Sigmoid colon (tissue), 7 donors: ENCODE measurements around the gene CAMK1D. TPM values are rescaled to one million over a fixed set of nuclear protein-coding genes. Genes with fewer than 3 reads are reported as not detected.

ENCODE experiments used
- DNase-seq: peaks from one replicate; pipeline ENCODE4 v3.0.0-alpha.2; 2019
- H3K27ac ChIP-seq, 4 donors: fragments of 200-600 bp; sonication (generic); one replicate each; pipeline ENCODE4 v1.5.1; 2016 to 2019; ENCODE audit warnings: mild to moderate bottlenecking in 1 of 4
- H3K27me3 ChIP-seq, 3 donors: fragments of 200-600 bp; sonication (generic); one replicate each; pipeline ENCODE4 v1.5.1; 2019; ENCODE audit warnings: mild to moderate bottlenecking in 1 of 3
- H3K36me3 ChIP-seq, 4 donors: fragments of 200-600 bp; sonication (generic); one replicate each; pipeline ENCODE4 v1.5.1; 2016 to 2019
- H3K4me1 ChIP-seq, 4 donors: fragments of 200-600 bp; sonication (generic); one replicate each; pipeline ENCODE4 v1.5.1; 2017 to 2019
- H3K4me3 ChIP-seq, 4 donors: fragments of 200-600 bp; sonication (generic); one replicate each; pipeline ENCODE4 v1.5.1; 2017 to 2019; ENCODE audit warnings: mild to moderate bottlenecking in 2 of 4, moderate library complexity in 1 of 4
- H3K9me3 ChIP-seq, 4 donors: fragments of 200-600 bp in 3 of 4; sonication (generic) in 3 of 4; one replicate each; pipeline versions ENCODE4 v1.5.1 to v1.6.1; 2013 to 2019
- CTCF ChIP-seq, 4 experiments: fragments of 450-650 bp in 3 of 4; fragments of 200-600 bp in 1 of 4; IDR thresholded peaks; one replicate each; pipeline ENCODE4 v1.5.1; 2016 to 2019; ENCODE audit warnings: antibody characterized with exemption in 4 of 4, mild to moderate bottlenecking in 3 of 4, moderate library complexity in 2 of 4
- EP300 ChIP-seq, 4 donors: sonication (generic); formaldehyde crosslinking; IDR thresholded peaks; one replicate each; pipeline ENCODE4 v1.6.1; 2017; ENCODE audit warnings: antibody characterized with exemption in 4 of 4
- POLR2A ChIP-seq, 2 donors: fragments of 450-650 bp; IDR thresholded peaks; one replicate each; pipeline ENCODE4 v1.6.1; 2016; ENCODE audit warnings: antibody characterized with exemption in 2 of 2, mild to moderate bottlenecking in 2 of 2, moderate library complexity in 2 of 2
- POLR2AphosphoS5 ChIP-seq, 4 donors: sonication (generic); formaldehyde crosslinking; IDR thresholded peaks; one replicate each; pipeline ENCODE4 v1.6.1; 2017; ENCODE audit warnings: antibody characterized with exemption in 4 of 4
- WGBS, 2 donors: extraction: QIAGEN DNeasy Blood & Tissue Kit; methylation state at CpG; one replicate each; pipeline ENCODE4 v1.1.7; 2013; 5-methylcytosine and 5-hydroxymethylcytosine counted together
- intact Hi-C: fragments of 100-400 bp; cut with DNase I; formaldehyde crosslinking; loops from one replicate; pipeline ENCODE4 v1.15.1; 2023
- polyA plus RNA-seq, 3 donors: library from polyadenylated mRNA; stranded (reverse); fragments of 200-250 nt; gene quantifications; one replicate each; pipeline ENCODE4 v1.2.3, GENCODE V29; 2013
- total RNA-seq, 4 donors: library from RNA; depleted of rRNA; stranded (reverse); fragments of >200 nt; gene quantifications; one replicate each; pipeline ENCODE4 v1.1.0, GENCODE V29; 2016
- donor health status: healthy with polysubstance abuse.
- donor health status: Bipolar disorder and iron deficiency.
- donor health status: healthy.

Gene CAMK1D
- total and polyA plus RNA-seq, 7 donors: 7.2 to 11.5 (median 8.6) TPM

GRCh38 chr10:12594448-12594944, 245.1 kb downstream of the CAMK1D start:
- Histone ChIP-seq H3K27me3 (no peaks in the 10 kb centered on the region), H3K27ac (no peak overlapping the region), H3K36me3 (no peaks in the 10 kb centered on the region), H3K4me1 (no peaks in the 10 kb centered on the region), H3K4me3 (no peak overlapping the region), H3K9me3 (no peaks in the 10 kb centered on the region)
- TF ChIP-seq POLR2AphosphoS5 (IDR thresholded peaks at IDR 0.05) (no peak), EP300 (IDR thresholded peaks at IDR 0.05) (no peak)
- DNase-seq: no peak
- intact Hi-C loops: no loop called here
- 48 to 76% methylated on average over 8 of the region's 8 CpGs for WGBS, 2 donors

GRCh38 chr10:12595936-12596576, 246.7 kb downstream of the CAMK1D start:
- no peak for DNase-seq
- no peaks in the 10 kb centered on the region for H3K27me3 ChIP-seq
- H3K36me3 ChIP-seq: no peaks in the 10 kb centered on the region
- intact Hi-C loops: no loop called here
- H3K4me3 ChIP-seq: no peak overlapping the region
- WGBS, 2 donors: 93 to 95% methylated on average over 2 of the region's 2 CpGs
- TF ChIP-seq EP300 (IDR thresholded peaks at IDR 0.05) (no peak), POLR2AphosphoS5 (IDR thresholded peaks at IDR 0.05) (no peak), CTCF (IDR thresholded peaks at IDR 0.05) (no peak), POLR2A (IDR thresholded peaks at IDR 0.05) (no peak)
- H3K9me3 ChIP-seq: no peaks in the 10 kb centered on the region
- no peak overlapping the region for H3K27ac ChIP-seq
- H3K4me1 ChIP-seq: no peaks in the 10 kb centered on the region

- H3K27me3 ChIP-seq: no peaks in the 10 kb centered on the region
- no peaks in the 10 kb centered on the region for H3K9me3 ChIP-seq
- 89 to 94% methylated on average over 6 of the region's 6 CpGs for WGBS, 2 donors
- no peak for DNase-seq
- H3K4me3 ChIP-seq: no peak overlapping the region
- H3K27ac ChIP-seq: no peak overlapping the region
- intact Hi-C loops: no loop called here
- TF ChIP-seq POLR2AphosphoS5 (IDR thresholded peaks at IDR 0.05) (no peak), POLR2A (IDR thresholded peaks at IDR 0.05) (no peak), CTCF (IDR thresholded peaks at IDR 0.05) (no peak), EP300 (IDR thresholded peaks at IDR 0.05) (no peak)
- no peaks in the 10 kb centered on the region for H3K36me3 ChIP-seq
- H3K4me1 ChIP-seq: peaks cover 0 to 7% (median under 1%) of the 10 kb centered on the region in 4 donors
Measured at GRCh38 chr10:12597176-12597575, 247.8 kb downstream of the CAMK1D start.

GRCh38 chr10:12597788-12598765, 248.7 kb downstream of the CAMK1D start:
- no peak overlapping the region for H3K27ac ChIP-seq
- no peak for DNase-seq
- no peaks in the 10 kb centered on the region for H3K9me3 ChIP-seq
- H3K4me1 ChIP-seq: peaks cover 0 to 15% (median 6%) of the 10 kb centered on the region in 4 donors
- H3K36me3 ChIP-seq: no peaks in the 10 kb centered on the region
- intact Hi-C loops: no loop called here
- TF ChIP-seq POLR2AphosphoS5 (IDR thresholded peaks at IDR 0.05): no peak
- TF ChIP-seq EP300 (IDR thresholded peaks at IDR 0.05): no peak
- no peak for TF ChIP-seq POLR2A (IDR thresholded peaks at IDR 0.05)
- no peak for TF ChIP-seq CTCF (IDR thresholded peaks at IDR 0.05)
- WGBS, 2 donors: 82 to 88% methylated on average over 15 of the region's 15 CpGs
- no peak overlapping the region for H3K4me3 ChIP-seq
- no peaks in the 10 kb centered on the region for H3K27me3 ChIP-seq

GRCh38 chr10:12600652-12601051, 251.3 kb downstream of the CAMK1D start:
- intact Hi-C loops: no loop called here
- H3K4me1 ChIP-seq: peaks cover 0 to 25% (median 15%) of the 10 kb centered on the region in 4 donors
- TF ChIP-seq POLR2AphosphoS5 (IDR thresholded peaks at IDR 0.05): no peak
- TF ChIP-seq CTCF (IDR thresholded peaks at IDR 0.05): no peak
- TF ChIP-seq POLR2A (IDR thresholded peaks at IDR 0.05): no peak
- TF ChIP-seq EP300 (IDR thresholded peaks at IDR 0.05): no peak
- H3K27me3 ChIP-seq: no peaks in the 10 kb centered on the region
- no peak overlapping the region for H3K27ac ChIP-seq
- no peak overlapping the region for H3K4me3 ChIP-seq
- 80 to 84% methylated on average over 4 of the region's 4 CpGs for WGBS, 2 donors
- DNase-seq: no peak
- no peaks in the 10 kb centered on the region for H3K9me3 ChIP-seq
- no peaks in the 10 kb centered on the region for H3K36me3 ChIP-seq
